Gastroesophageal sphincter (tissue), 4 donors: ENCODE results near the gene LARGE1. TPM values are rescaled to one million over a fixed set of nuclear protein-coding genes. Genes with fewer than 3 reads are reported as not detected.

Experiments used
- ATAC-seq: fragments of 150-250 bp; one replicate; pipeline ENCODE4 v1.9.1; 2016; ENCODE audit warnings: mild to moderate bottlenecking, moderate library complexity
- H3K27ac ChIP-seq, 4 donors: fragments of 200-600 bp; sonication (generic) in 3 of 4; 1 replicate in 3 of 4; 2 replicates in 1 of 4; pipeline ENCODE4 v1.5.1; 2016 to 2019
- H3K27me3 ChIP-seq: fragments of 200-600 bp; sonication (generic); one replicate; pipeline ENCODE4 v1.5.1; 2019
- H3K36me3 ChIP-seq, 2 donors: fragments of 200-600 bp; sonication (generic); one replicate each; pipeline ENCODE4 v1.5.1; 2019; ENCODE audit warnings: control low read depth in 1 of 2
- H3K4me1 ChIP-seq, 3 donors: fragments of 200-600 bp; sonication (generic); 1 replicate in 2 of 3; 2 replicates in 1 of 3; pipeline ENCODE4 v1.5.1; 2016 to 2019; ENCODE audit warnings: control low read depth in 2 of 3
- H3K4me3 ChIP-seq, 2 donors: fragments of 200-600 bp; sonication (generic); one replicate each; pipeline ENCODE4 v1.5.1; 2019; ENCODE audit warnings: mild to moderate bottlenecking in 1 of 2, moderate library complexity in 1 of 2
- H3K9me3 ChIP-seq, 3 donors: fragments of 200-600 bp; sonication (generic); one replicate each; pipeline ENCODE4 v1.5.1; 2017 to 2019; ENCODE audit warnings: control low read depth in 2 of 3
- CTCF ChIP-seq, 4 experiments: fragments of 200-600 bp in 2 of 4; fragments of 450-650 bp in 2 of 4; sonication (generic) in 1 of 4; IDR thresholded peaks; one replicate each; pipeline ENCODE4 v1.5.1; 2017 to 2019; ENCODE audit warnings: antibody characterized with exemption in 4 of 4, mild to moderate bottlenecking in 2 of 4, moderate library complexity in 2 of 4
- EP300 ChIP-seq: sonication (generic); formaldehyde crosslinking; IDR thresholded peaks from one replicate; pipeline ENCODE4 v1.6.1; 2017; ENCODE audit warnings: antibody characterized with exemption, mild to moderate bottlenecking
- POLR2A ChIP-seq, 2 donors: fragments of 450-650 bp; IDR thresholded peaks; one replicate each; pipeline ENCODE4 v1.6.1; 2017; ENCODE audit warnings: antibody characterized with exemption in 2 of 2, mild to moderate bottlenecking in 2 of 2, moderate library complexity in 1 of 2
- POLR2AphosphoS5 ChIP-seq: sonication (generic); formaldehyde crosslinking; IDR thresholded peaks from one replicate; pipeline ENCODE4 v1.6.1; 2017; ENCODE audit warnings: antibody characterized with exemption
- WGBS, 2 donors: methylation state at CpG; one replicate each; pipeline ENCODE4 v1.1.5; 2018; ENCODE audit warnings: low coverage in 1 of 2; 5-methylcytosine and 5-hydroxymethylcytosine counted together
- total RNA-seq, 4 donors: library from RNA; depleted of rRNA; stranded (reverse); fragments of >200 nt; gene quantifications; one replicate each; pipeline ENCODE4 v1.1.0, GENCODE V29; 2016

Gene LARGE1
- total RNA-seq, 4 donors from 2014 or later: 23.0 to 67.8 (median 48.0) TPM

- 51 to 85% methylated on average over 2 to 4 of the region's 4 CpGs for WGBS, 2 donors
- Histone ChIP-seq H3K4me1 (peaks cover 0 to 6% (median 0%) of the 10 kb centered on the region in 3 donors), H3K27me3 (no peaks in the 10 kb centered on the region), H3K4me3 (no peak overlapping the region), H3K9me3 (no peaks in the 10 kb centered on the region), H3K27ac (no peak overlapping the region), H3K36me3 (peaks cover 0 to 13% of the 10 kb centered on the region in 2 donors)
- TF ChIP-seq EP300 (no peak), POLR2A (IDR thresholded peaks at IDR 0.05) (no peak), CTCF (IDR thresholded peaks at IDR 0.05) (no peak), POLR2AphosphoS5 (no peak)
- no peak for ATAC-seq
Observed at GRCh38 chr22:33697640-33698039, 222.6 kb downstream of the LARGE1 start.

GRCh38 chr22:33691057-33691630 lies 229.1 kb downstream of the LARGE1 start:
- Histone ChIP-seq H3K36me3 (peaks cover 0 to 3% of the 10 kb centered on the region in 2 donors), H3K4me3 (no peak overlapping the region), H3K9me3 (no peaks in the 10 kb centered on the region), H3K4me1 (no peaks in the 10 kb centered on the region), H3K27ac (no peak overlapping the region), H3K27me3 (no peaks in the 10 kb centered on the region)
- TF ChIP-seq POLR2AphosphoS5 (no peak), POLR2A (IDR thresholded peaks at IDR 0.05) (no peak), CTCF (IDR thresholded peaks at IDR 0.05) (no peak), EP300 (no peak)
- no peak for ATAC-seq
- WGBS, 2 donors: 69 to 97% methylated on average over 4 to 5 of the region's 7 CpGs

GRCh38 chr22:33688903-33689302 lies 231.4 kb downstream of the LARGE1 start:
- no peak overlapping the region for H3K4me3 ChIP-seq
- 64 to 81% methylated on average over 2 of the region's 2 CpGs for WGBS, 2 donors
- ATAC-seq: no peak
- no peak overlapping the region for H3K27ac ChIP-seq
- TF ChIP-seq POLR2AphosphoS5: no peak
- TF ChIP-seq EP300: no peak
- no peak for TF ChIP-seq POLR2A (IDR thresholded peaks at IDR 0.05)
- TF ChIP-seq CTCF (IDR thresholded peaks at IDR 0.05): no peak
- peaks cover 0 to 3% of the 10 kb centered on the region in 2 donors for H3K36me3 ChIP-seq
- H3K4me1 ChIP-seq: no peaks in the 10 kb centered on the region
- no peaks in the 10 kb centered on the region for H3K27me3 ChIP-seq
- H3K9me3 ChIP-seq: no peaks in the 10 kb centered on the region

- Histone ChIP-seq H3K27me3 (no peaks in the 10 kb centered on the region), H3K27ac (no peak overlapping the region)
Observed at GRCh38 chr22:33687464-33687863, 232.8 kb downstream of the LARGE1 start.

More at GRCh38 chr22:33687464-33687863, 232.8 kb downstream of the LARGE1 start:
- no peak for ATAC-seq
- Histone ChIP-seq H3K4me1 (no peaks in the 10 kb centered on the region), H3K4me3 (no peak overlapping the region), H3K36me3 (peaks cover 0 to 3% of the 10 kb centered on the region in 2 donors), H3K9me3 (no peaks in the 10 kb centered on the region)
- WGBS, 2 donors: 95% methylated on average over 8 to 10 of the region's 10 CpGs
- TF ChIP-seq POLR2A (IDR thresholded peaks at IDR 0.05) (no peak), POLR2AphosphoS5 (no peak), CTCF (IDR thresholded peaks at IDR 0.05) (no peak), EP300 (no peak)
